Nephron (organoid): ENCODE data around the gene SLC26A9.
A peak's percentile ranks its signal among the peaks of the same experiment; 100 is the strongest.

Experiments
- H3K27ac Mint-ChIP-seq, 3 experiments: 2 replicates each; pipeline ENCODE4 v1.8.0; 2020; ENCODE audit warnings: mixed read lengths in 3 of 3, mild to moderate bottlenecking in 2 of 3, moderate library complexity in 1 of 3
- H3K27me3 Mint-ChIP-seq: 2 replicates; pipeline ENCODE4 v1.8.0; 2021; ENCODE audit warnings: low read depth, mild to moderate bottlenecking, moderate library complexity, mixed read lengths
- H3K36me3 Mint-ChIP-seq: 2 replicates; pipeline ENCODE4 v1.8.0; 2020; ENCODE audit warnings: low read depth, mixed read lengths
- H3K4me1 Mint-ChIP-seq: 2 replicates; pipeline ENCODE4 v1.8.0; 2020; ENCODE audit warnings: mixed read lengths
- H3K4me3 Mint-ChIP-seq, 3 experiments: 2 replicates each; pipeline ENCODE4 v1.8.0; 2020; ENCODE audit warnings: mild to moderate bottlenecking in 3 of 3, mixed read lengths in 3 of 3, moderate library complexity in 2 of 3
- H3K9me3 Mint-ChIP-seq: 2 replicates; pipeline ENCODE4 v1.8.0; 2020; ENCODE audit warnings: mixed read lengths
- TF ChIP-seq, protein P1 (sequence below), 3 experiments: fragments of 200-600 bp; sonication (generic); IDR thresholded peaks; one replicate each; pipeline ENCODE4 v1.5.0; 2021; ENCODE audit warnings: antibody characterized with exemption in 3 of 3; ENCODE audit not compliant: unreplicated experiment in 3 of 3

The SLC26A9 gene

DNA sequence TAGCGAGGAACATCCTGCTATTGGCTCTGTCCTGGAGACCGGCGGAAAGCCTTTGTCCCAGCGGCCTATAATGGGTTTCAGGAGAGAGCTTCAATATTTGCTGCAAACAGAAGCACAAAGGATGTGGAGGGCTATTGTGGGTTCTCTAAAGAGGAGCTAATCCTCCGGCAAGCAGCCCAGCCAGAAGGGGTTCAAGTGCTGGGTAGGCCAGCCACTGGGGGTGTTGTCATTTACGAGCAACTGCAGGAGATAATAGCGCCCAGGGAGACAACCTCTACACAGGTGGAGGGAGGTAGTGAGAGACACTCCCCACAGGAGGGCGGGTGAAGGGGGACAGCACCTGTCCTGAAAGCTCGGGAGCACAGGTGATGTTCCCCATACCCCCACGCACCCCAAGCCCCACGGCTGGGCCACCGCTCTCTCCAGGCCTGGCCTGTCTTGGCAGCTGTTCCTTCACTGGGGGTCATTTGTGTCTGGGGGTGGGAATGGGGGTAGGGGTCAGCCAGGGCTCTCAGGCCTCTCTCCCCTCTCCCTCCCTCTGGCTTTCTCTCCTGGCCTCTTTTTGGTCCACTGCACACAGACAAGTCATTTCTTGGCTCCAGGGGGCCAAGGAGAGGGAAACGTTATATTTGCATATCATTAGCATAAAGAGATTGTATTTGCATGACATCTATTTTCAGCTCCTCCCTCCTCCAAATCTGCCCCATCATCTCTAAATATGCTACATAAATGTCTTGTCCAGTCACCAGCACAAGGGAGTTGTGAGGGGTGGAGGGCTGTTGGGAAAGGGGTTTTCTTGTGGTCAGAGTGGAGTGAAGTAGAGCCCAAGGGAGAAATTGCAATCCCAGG lies 22.0 kb upstream of the SLC26A9 start:
- peaks cover 11% of the 10 kb centered on the region for H3K27me3 Mint-ChIP-seq
- TF ChIP-seq, protein P1, sequence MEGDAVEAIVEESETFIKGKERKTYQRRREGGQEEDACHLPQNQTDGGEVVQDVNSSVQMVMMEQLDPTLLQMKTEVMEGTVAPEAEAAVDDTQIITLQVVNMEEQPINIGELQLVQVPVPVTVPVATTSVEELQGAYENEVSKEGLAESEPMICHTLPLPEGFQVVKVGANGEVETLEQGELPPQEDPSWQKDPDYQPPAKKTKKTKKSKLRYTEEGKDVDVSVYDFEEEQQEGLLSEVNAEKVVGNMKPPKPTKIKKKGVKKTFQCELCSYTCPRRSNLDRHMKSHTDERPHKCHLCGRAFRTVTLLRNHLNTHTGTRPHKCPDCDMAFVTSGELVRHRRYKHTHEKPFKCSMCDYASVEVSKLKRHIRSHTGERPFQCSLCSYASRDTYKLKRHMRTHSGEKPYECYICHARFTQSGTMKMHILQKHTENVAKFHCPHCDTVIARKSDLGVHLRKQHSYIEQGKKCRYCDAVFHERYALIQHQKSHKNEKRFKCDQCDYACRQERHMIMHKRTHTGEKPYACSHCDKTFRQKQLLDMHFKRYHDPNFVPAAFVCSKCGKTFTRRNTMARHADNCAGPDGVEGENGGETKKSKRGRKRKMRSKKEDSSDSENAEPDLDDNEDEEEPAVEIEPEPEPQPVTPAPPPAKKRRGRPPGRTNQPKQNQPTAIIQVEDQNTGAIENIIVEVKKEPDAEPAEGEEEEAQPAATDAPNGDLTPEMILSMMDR (IDR thresholded peaks at IDR 0.05; ENCODE audit: unreplicated experiment in 3 of 3): no peak

DNA sequence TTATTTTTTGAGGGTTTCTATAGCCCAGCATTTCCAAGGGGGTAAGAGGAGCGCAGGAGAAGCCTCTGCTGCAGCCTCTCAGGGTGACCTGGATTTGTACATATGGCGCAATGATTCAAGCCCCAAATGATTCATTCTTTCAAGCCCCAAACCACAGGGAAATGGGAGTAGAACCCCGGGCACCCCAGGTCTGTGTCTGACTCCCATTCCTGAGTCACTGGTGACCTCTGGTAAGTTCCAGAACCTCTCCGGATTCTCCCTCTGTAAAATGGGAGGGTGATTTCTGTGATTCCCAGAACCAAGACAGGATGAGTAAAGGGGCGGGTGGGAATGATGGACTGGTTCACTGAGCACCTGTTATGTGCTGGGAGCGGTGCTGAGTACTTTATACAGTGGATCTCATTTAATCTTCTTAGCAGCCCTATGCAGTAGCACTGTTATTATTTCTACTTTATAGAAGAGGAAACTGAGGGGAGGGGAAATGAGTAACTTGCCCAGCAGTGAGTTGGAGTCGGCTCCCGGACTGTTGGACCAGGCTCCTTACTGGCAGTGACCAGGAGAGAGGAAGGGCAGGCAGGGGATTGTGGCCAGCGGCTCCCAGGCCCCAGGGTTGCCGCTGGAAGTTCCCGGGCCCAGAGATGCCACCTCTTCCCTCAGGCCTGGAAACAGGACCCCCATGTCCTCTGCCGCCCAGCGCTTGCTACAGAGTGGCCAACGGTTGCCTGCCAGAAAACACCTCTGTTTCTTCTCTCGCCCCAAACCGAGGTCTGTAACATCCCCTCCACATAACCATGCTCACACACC lies 20.3 kb upstream of the SLC26A9 start:
- peaks cover 14% of the 10 kb centered on the region for H3K4me1 Mint-ChIP-seq
- H3K36me3 Mint-ChIP-seq: no peaks in the 10 kb centered on the region
- no peak overlapping the region for H3K27ac Mint-ChIP-seq
- H3K9me3 Mint-ChIP-seq: no peaks in the 10 kb centered on the region
- H3K4me3 Mint-ChIP-seq: no peak overlapping the region
- TF ChIP-seq, protein P1 (IDR thresholded peaks at IDR 0.05; ENCODE audit: unreplicated experiment in 3 of 3): no peak
- peaks cover 11% of the 10 kb centered on the region for H3K27me3 Mint-ChIP-seq

More for the DNA sequence above, 22.0 kb upstream of the SLC26A9 start:
- H3K4me3 Mint-ChIP-seq: no peak overlapping the region
- H3K27ac Mint-ChIP-seq: peak overlapping the region in 1 of 3 experiments; percentile 12
- H3K9me3 Mint-ChIP-seq: no peaks in the 10 kb centered on the region
- H3K36me3 Mint-ChIP-seq: no peaks in the 10 kb centered on the region
- H3K4me1 Mint-ChIP-seq: peaks cover 14% of the 10 kb centered on the region

- Mint-ChIP-seq H3K9me3 (no peaks in the 10 kb centered on the region), H3K4me3 (no peak overlapping the region), H3K27me3 (peaks cover 11% of the 10 kb centered on the region), H3K36me3 (no peaks in the 10 kb centered on the region), H3K27ac (no peak overlapping the region), H3K4me1 (peaks cover 14% of the 10 kb centered on the region)
- TF ChIP-seq, protein P1 (IDR thresholded peaks at IDR 0.05; ENCODE audit: unreplicated experiment in 3 of 3): no peak
These were observed 19.6 kb upstream of the SLC26A9 start for GRCh38 chr1:205962821-205963221.

DNA sequence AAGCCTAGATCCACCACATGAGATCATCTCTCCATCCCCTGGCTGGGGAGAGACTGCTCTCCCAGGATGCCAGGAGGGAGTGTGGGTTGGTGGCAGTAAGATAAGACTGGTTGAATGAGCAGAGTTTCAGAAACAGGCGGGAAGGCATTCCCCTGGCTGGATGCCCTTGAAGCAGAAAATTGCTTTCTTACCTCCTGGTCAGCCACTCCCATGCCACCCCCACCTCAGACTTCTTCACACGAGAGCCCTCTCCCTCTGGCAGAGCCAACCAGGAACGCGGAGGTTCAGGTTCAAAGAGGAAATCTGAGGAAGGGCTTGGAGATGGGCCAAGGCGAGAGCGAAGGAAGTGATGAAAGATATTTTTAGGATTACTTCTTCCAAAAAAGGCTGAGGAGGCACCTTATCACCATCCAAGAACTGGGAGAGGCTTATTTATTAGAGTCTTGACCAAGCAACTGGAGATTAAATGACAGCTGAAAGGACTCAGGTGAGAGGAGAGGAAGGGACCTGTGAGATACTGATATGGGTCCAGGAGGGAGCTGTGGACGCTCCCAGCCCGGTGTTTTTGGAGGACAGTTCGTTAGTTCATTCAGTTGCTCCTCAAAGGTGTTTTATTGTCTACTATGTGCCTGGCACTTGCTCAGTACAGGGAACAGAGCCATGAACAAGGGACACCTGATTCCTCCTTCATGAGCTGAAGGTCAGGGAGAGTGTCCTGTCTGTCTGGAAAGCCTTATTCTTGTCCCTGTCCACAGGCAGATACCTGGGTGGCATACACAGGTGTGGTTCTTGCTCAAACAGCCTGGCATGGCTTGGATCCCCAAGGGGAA lies 18.9 kb upstream of the SLC26A9 start:
- no peaks in the 10 kb centered on the region for H3K36me3 Mint-ChIP-seq
- H3K9me3 Mint-ChIP-seq: no peaks in the 10 kb centered on the region
- peaks cover 13% of the 10 kb centered on the region for H3K4me1 Mint-ChIP-seq
- no peak overlapping the region for H3K4me3 Mint-ChIP-seq
- H3K27me3 Mint-ChIP-seq: peaks cover 11% of the 10 kb centered on the region
- H3K27ac Mint-ChIP-seq: peak overlapping the region in 2 of 3 experiments; percentile 15 to 64
- TF ChIP-seq, protein P1 (IDR thresholded peaks at IDR 0.05; ENCODE audit: unreplicated experiment in 3 of 3): no peak

DNA sequence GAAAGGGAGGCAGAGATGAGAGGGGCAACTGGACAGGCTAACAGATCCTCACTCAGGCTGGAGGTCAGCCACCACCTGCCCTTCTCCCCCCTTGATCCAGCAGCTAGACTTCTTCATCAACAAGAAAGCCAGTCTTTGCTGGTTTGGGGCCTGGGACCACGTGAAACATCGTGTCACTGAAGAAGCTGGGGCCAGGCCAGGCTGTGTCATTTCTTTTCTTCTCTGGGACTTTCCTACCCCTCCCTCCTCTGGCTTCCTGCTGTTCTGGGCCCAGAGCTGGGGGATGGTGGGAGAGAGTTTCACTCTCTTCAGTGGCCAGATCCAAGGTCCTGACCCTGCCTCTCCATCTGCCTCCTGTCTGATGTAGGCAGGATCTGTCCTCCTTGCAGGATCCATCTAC lies 18.1 kb upstream of the SLC26A9 start:
- TF ChIP-seq, protein P1 (IDR thresholded peaks at IDR 0.05; ENCODE audit: unreplicated experiment in 3 of 3): no peak
- Mint-ChIP-seq H3K4me3 (no peak overlapping the region), H3K27me3 (peaks cover 19% of the 10 kb centered on the region), H3K27ac (no peak overlapping the region), H3K4me1 (peaks cover 10% of the 10 kb centered on the region), H3K36me3 (no peaks in the 10 kb centered on the region), H3K9me3 (no peaks in the 10 kb centered on the region)
